ENCODE results near the gene C22orf42.
"Not testable (repeated sequence)": the region's sequence is repeated elsewhere in the genome, so short reads cannot be mapped to it uniquely, and the experiment has no call there.

C22orf42 gene

DNA sequence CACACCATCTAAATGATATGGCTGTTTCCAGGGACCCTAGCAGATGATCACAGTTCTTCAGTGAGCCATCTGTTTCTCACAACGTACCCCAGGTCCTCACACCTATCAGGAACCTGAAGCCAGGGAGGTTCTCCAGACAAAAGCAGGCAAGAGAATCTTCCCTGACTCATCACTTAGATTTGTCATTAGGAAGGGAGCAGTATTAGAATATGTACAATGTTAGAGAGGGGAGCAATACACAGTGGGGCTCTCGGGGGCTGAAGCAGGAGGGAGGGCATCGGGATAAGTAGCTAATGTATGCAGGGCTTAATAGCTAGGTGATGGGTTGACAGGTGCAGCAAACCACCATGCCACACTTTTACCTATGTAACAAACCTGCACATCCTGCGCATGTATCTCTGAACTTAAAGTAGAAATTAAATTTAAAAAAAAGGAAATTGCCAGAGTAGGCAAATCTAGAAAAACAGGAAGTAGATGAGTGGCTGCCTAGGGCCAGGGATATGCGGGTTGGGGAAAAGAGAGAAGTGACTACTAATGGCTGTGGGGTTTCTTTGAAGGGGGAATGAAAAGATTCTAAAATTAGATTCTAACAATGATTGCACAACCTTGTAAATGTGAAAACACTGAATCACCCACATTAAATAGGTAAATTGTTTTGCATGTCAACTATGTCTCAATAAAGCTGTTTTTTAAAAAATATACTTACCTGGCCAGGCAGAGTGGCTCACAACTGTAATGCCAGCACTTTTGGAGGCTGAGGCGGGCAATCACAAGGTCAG lies 14.4 kb downstream of the C22orf42 start:
- TF ChIP-seq, protein P1, sequence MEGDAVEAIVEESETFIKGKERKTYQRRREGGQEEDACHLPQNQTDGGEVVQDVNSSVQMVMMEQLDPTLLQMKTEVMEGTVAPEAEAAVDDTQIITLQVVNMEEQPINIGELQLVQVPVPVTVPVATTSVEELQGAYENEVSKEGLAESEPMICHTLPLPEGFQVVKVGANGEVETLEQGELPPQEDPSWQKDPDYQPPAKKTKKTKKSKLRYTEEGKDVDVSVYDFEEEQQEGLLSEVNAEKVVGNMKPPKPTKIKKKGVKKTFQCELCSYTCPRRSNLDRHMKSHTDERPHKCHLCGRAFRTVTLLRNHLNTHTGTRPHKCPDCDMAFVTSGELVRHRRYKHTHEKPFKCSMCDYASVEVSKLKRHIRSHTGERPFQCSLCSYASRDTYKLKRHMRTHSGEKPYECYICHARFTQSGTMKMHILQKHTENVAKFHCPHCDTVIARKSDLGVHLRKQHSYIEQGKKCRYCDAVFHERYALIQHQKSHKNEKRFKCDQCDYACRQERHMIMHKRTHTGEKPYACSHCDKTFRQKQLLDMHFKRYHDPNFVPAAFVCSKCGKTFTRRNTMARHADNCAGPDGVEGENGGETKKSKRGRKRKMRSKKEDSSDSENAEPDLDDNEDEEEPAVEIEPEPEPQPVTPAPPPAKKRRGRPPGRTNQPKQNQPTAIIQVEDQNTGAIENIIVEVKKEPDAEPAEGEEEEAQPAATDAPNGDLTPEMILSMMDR (conservative IDR thresholded peaks at IDR 0.05; ENCODE audit: low read depth, low read length): no peak
- DNase-seq (ENCODE audit: low read depth): no peak
- no peak overlapping the region for H3K4me3 ChIP-seq (ENCODE audit: low read depth, low read length)

- TF ChIP-seq, protein P1 (conservative IDR thresholded peaks at IDR 0.05; ENCODE audit: low read depth, low read length): no peak
- H3K4me3 ChIP-seq (ENCODE audit: low read depth, low read length): no peak overlapping the region
- no peak for DNase-seq (ENCODE audit: low read depth)
Measured at GRCh38 chr22:32142600-32142999, 16.5 kb downstream of the C22orf42 start.

DNA sequence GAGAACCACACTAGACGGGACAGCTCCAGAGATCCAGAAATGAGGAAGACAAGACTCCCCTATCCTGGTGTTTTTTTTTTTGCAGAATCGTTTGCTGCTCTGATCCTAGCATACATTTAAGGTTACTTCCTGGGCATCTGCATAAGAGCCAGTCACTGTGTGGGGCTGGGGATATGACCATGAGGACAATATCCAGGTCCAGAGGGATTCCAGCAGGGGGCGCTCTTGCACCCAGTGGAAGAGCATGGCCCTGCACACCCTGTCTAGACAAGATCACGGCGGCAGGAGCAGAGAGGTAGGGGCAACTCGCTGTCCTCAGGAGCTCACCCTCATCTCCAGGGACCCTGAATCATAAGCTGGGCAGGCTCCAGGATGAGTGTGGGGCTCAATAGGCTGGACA lies 18.4 kb downstream of the C22orf42 start:
- not testable (repeated sequence) for H3K4me3 ChIP-seq (ENCODE audit: low read depth, low read length); DNase-seq (ENCODE audit: low read depth)
- TF ChIP-seq, protein P1 (conservative IDR thresholded peaks at IDR 0.05; ENCODE audit: low read depth, low read length): peak; percentile 32

GRCh38 chr22:32138576-32138975 lies 20.5 kb downstream of the C22orf42 start:
- DNase-seq (ENCODE audit: low read depth); H3K4me3 ChIP-seq (ENCODE audit: low read depth, low read length): not testable (repeated sequence)

- peak; percentile 5 for DNase-seq (ENCODE audit: low read depth)
- not testable (repeated sequence) for H3K4me3 ChIP-seq (ENCODE audit: low read depth, low read length)
Measured at GRCh38 chr22:32137731-32138324, 21.3 kb downstream of the C22orf42 start.

- DNase-seq (ENCODE audit: low read depth); H3K4me3 ChIP-seq (ENCODE audit: low read depth, low read length): not testable (repeated sequence)
Measured at GRCh38 chr22:32136881-32137280, 22.2 kb downstream of the C22orf42 start.

- H3K4me3 ChIP-seq (ENCODE audit: low read depth, low read length): not testable (repeated sequence)
- DNase-seq (ENCODE audit: low read depth): peak; percentile 34
Measured at GRCh38 chr22:32135958-32136357, 23.1 kb downstream of the C22orf42 start.

DNA sequence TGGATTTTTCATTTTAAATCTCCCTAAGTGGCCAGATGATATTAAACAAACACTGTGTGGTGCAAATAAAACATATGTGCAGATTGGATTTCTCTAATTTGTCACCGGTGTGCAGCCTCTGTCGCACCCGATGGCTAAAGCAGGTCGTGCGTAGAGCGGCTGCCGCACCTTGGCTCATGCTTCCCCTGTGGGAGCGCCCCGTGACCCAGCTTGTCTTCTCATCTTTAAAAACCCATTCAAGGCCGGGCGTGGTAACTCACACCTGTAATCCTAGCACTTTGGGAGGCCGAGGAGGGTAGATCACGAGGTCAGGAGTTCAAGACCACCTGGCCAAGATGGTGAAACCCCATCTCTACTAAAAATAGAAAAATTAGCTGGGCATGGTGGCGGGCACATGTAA lies 24.3 kb downstream of the C22orf42 start:
- H3K4me3 ChIP-seq (ENCODE audit: low read depth, low read length); DNase-seq (ENCODE audit: low read depth): not testable (repeated sequence)

DNA sequence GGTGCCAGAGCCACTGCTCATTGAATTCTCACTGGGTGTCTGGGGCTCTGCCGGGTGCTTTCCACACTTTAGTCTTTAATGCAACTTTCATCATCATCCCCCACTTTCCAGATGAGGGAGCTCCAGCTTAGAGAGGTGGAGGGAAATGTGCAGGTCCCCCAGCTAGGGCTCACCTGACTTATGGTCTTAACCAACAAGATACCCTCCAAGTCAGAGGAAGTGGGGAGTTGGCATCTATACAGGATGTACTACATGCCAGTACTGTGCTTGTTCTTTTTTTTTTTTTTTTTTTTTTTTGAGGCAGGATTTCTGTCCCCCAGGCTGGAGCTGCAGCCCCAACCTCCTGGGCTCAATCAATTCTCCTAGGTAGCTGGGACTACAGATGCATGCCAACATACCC lies 26.3 kb downstream of the C22orf42 start:
- TF ChIP-seq, protein P1 (conservative IDR thresholded peaks at IDR 0.05; ENCODE audit: low read depth, low read length): no peak
- no peak for DNase-seq (ENCODE audit: low read depth)
- no peak overlapping the region for H3K4me3 ChIP-seq (ENCODE audit: low read depth, low read length)

GRCh38 chr22:32132126-32132525 lies 27.0 kb downstream of the C22orf42 start:
- DNase-seq (ENCODE audit: low read depth): no peak
- no peak overlapping the region for H3K4me3 ChIP-seq (ENCODE audit: low read depth, low read length)
- TF ChIP-seq, protein P1 (conservative IDR thresholded peaks at IDR 0.05; ENCODE audit: low read depth, low read length): no peak

All from choroid plexus epithelial cell (primary cell).